Mucosa of rectum (tissue), 2 donors: ENCODE data around the gene ADAM12.

Experiments
- H3K27ac ChIP-seq, 2 donors: one replicate each; pipeline ENCODE4 v1.7.0; 2013; ENCODE audit warnings: inconsistent platforms in 2 of 2, low read depth in 2 of 2, low read length in 2 of 2
- H3K27me3 ChIP-seq, 2 donors: one replicate each; pipeline ENCODE4 v1.7.0; 2013; ENCODE audit warnings: low read length in 2 of 2; ENCODE audit not compliant: control insufficient read depth in 2 of 2, insufficient read depth in 2 of 2
- H3K36me3 ChIP-seq, 2 donors: one replicate each; pipeline ENCODE4 v1.7.0; 2013; ENCODE audit warnings: low read length in 2 of 2; ENCODE audit not compliant: control insufficient read depth in 2 of 2, insufficient read depth in 2 of 2
- H3K4me1 ChIP-seq, 2 donors: one replicate each; pipeline ENCODE4 v1.7.0; 2013; ENCODE audit warnings: low read length in 2 of 2, mild to moderate bottlenecking in 1 of 2; ENCODE audit not compliant: control insufficient read depth in 2 of 2, insufficient read depth in 2 of 2
- H3K4me3 ChIP-seq, 2 donors: one replicate each; pipeline ENCODE4 v1.7.0; 2013; ENCODE audit warnings: low read length in 2 of 2
- H3K9ac ChIP-seq, 2 donors: one replicate each; pipeline ENCODE4 v1.7.0; 2013; ENCODE audit warnings: low read length in 2 of 2, low read depth in 1 of 2, mild to moderate bottlenecking in 1 of 2
- H3K9me3 ChIP-seq, 2 donors: one replicate each; pipeline ENCODE4 v1.7.0; 2013; ENCODE audit warnings: low read length in 2 of 2; ENCODE audit not compliant: control insufficient read depth in 2 of 2
- donor health status: healthy.
- donor health status: Normal muscosa, but diverticular disease.

Gene ADAM12

DNA sequence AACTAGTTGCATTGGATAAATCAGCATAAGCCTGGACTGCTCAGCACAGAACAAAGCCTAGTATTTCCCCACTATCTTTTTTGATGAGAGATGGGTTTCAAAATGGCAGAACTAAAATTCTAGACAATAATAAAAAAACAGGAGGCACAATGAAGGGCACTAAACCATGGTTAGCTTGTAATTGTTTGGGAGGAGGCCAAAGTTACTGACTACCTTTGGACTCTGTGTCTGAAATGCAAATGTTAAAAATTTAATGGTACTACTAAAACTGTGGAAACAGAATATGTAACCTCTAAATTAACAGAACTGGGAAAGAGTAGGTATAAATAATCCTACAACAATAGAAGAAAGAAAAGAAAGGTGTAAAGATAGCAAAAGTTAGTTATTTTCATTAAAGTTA is 13.0 kb downstream of the ADAM12 start:
- H3K27ac ChIP-seq = no peak overlapping the region
- H3K9me3 ChIP-seq = no peaks in the 10 kb centered on the region
- no peaks in the 10 kb centered on the region for H3K27me3 ChIP-seq
- no peaks in the 10 kb centered on the region for H3K36me3 ChIP-seq
- H3K4me3 ChIP-seq = no peak overlapping the region
- peaks cover 22 to 43% of the 10 kb centered on the region in 2 donors for H3K4me1 ChIP-seq
- H3K9ac ChIP-seq = no peak overlapping the region

DNA sequence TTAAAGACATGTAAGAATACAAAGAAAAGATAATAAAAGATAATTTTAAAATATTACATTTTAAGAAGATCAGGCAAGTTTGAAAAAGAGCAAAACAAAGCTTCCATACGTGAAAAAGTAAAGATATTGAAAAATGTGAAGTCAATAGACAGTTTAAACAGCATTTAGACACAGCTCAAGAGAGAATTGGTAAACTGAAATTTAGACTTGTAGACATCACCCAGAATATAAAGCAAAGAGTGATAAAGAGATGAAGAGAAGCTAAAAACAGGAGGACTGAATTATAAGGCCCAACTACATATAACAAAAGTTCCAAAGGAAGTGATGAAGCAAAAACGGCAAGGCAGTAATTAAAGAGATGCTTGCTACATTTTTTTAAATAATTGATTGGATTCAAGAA is 13.8 kb downstream of the ADAM12 start:
- Histone ChIP-seq H3K4me1 (peaks cover 22 to 45% of the 10 kb centered on the region in 2 donors), H3K4me3 (no peak overlapping the region), H3K9ac (no peak overlapping the region), H3K36me3 (no peaks in the 10 kb centered on the region), H3K27ac (no peak overlapping the region), H3K27me3 (no peaks in the 10 kb centered on the region), H3K9me3 (no peaks in the 10 kb centered on the region)

DNA sequence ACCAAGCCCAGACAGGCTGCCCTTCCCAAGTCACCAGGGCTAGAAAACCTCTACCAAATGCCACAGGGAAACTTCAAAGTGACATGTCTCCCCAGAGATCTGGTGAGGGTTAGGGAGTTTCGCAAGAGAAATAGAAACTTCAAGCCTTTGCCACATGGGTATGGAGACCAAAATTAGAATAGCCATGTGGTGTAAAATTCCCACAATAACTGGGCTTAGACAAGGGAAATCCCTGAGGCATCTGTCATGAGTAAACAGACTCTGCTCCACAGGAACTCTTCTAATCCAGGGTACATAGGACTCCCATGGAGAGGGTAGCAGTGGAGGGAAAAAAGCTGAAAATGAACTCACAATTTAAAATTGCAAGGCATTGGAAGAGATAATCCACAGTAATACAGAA is 14.3 kb downstream of the ADAM12 start:
- Histone ChIP-seq H3K27me3 (no peaks in the 10 kb centered on the region), H3K4me1 (peaks cover 22 to 45% of the 10 kb centered on the region in 2 donors), H3K4me3 (no peak overlapping the region), H3K36me3 (no peaks in the 10 kb centered on the region), H3K9ac (no peak overlapping the region), H3K27ac (peak overlapping the region in 1 of 2 donors; percentile 70), H3K9me3 (no peaks in the 10 kb centered on the region)

DNA sequence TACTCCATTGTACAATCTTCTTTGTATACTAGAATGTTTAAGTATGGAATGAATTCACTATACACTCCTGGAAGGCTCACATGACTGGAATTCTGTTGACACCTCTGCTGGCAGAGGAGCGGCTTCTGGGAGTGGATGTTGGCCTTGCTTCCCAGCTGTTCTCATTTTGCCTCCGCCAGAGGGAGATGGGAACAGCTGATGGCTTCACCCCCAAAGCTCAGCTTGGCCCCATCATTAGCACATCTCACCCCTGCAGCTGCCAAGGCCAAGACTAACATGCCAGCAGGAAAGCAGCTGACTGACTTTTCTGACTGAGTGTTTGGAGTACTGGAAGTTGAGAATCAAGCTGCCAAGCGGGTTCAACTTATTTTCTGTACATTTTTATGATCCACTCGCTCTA is 15.1 kb downstream of the ADAM12 start:
- peak overlapping the region in 1 of 2 donors; percentile 70 for H3K27ac ChIP-seq
- no peaks in the 10 kb centered on the region for H3K27me3 ChIP-seq
- no peaks in the 10 kb centered on the region for H3K9me3 ChIP-seq
- no peaks in the 10 kb centered on the region for H3K36me3 ChIP-seq
- H3K9ac ChIP-seq = no peak overlapping the region
- peaks cover 22 to 45% of the 10 kb centered on the region in 2 donors for H3K4me1 ChIP-seq
- H3K4me3 ChIP-seq = no peak overlapping the region

DNA sequence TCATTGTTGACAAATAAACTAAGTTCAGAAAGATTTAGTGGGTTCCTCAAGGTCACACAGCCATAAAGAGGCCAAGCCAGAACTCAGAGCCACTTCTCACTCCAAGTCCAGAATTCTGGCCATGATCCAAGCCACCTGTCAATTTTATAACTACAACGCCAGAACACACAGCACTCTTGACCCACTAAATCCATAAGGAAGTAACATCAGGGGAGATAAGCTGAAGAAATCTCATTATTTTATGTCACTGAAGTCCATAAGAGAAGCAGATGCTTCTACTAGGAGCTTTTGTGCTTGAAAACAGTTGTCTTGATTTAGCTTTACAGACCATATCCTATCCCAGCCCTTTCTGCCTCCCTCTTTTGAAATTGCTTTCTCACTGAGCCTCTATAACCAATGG is 15.9 kb downstream of the ADAM12 start:
- peak overlapping the region in 1 of 2 donors; percentile 32 for H3K4me3 ChIP-seq
- no peaks in the 10 kb centered on the region for H3K36me3 ChIP-seq
- H3K27ac ChIP-seq = peak overlapping the region; percentile 44 to 70
- H3K9me3 ChIP-seq = no peaks in the 10 kb centered on the region
- H3K27me3 ChIP-seq = no peaks in the 10 kb centered on the region
- peaks cover 22 to 45% of the 10 kb centered on the region in 2 donors for H3K4me1 ChIP-seq
- H3K9ac ChIP-seq = no peak overlapping the region

DNA sequence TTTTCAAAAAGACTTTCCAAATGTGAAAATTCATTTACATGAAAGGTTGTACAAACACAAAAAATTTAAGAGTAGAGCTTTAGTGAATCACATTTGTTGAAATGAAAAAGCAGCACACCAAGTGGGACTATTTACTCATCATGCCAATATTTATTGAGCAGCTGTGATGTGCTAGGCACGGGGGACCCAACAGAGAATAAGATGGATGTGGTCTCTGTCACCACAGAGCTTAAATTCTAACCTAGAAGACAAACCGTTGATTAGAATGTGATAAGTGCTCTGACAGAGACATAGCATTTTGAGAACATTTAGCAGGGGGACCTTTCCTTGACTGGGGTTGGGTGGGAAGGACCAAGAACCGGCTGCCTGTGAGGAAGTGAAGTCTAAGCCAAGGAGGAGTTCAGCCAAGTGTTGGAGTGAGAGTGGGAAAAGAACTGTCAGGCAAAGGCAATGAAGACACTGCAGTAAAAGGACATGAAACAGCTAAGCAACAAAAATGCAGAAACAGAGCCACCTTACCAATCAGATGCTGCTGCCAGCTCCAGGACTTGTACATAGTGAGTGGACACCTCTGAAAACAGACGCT is 19.1 kb downstream of the ADAM12 start:
- H3K27ac ChIP-seq = no peak overlapping the region
- no peaks in the 10 kb centered on the region for H3K9me3 ChIP-seq
- H3K4me1 ChIP-seq = peaks cover 17 to 29% of the 10 kb centered on the region in 2 donors
- H3K9ac ChIP-seq = no peak overlapping the region
- H3K4me3 ChIP-seq = no peak overlapping the region
- H3K27me3 ChIP-seq = no peaks in the 10 kb centered on the region
- H3K36me3 ChIP-seq = no peaks in the 10 kb centered on the region

DNA sequence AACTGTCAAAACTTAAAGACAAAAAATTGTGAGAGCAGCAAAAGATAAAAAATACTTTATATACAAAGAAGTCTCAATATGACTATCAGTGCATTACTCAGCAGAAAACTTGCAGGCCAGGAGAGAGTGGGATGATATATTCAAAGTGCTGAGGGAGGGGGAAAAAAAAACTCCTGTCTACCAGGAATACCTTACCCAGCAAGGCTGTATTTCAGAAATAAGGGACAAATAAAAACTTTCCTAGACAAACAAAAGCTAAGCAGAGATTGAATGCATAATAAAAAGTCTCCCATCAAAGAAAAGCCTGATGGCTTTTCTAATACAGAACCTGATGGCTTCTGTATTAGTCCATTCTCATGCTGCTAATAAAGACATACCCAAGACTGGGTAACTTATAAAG is 31.1 kb downstream of the ADAM12 start:
- no peaks in the 10 kb centered on the region for H3K36me3 ChIP-seq
- H3K27me3 ChIP-seq = peaks cover 0 to 2% of the 10 kb centered on the region in 2 donors
- H3K27ac ChIP-seq = no peak overlapping the region
- no peaks in the 10 kb centered on the region for H3K4me1 ChIP-seq
- H3K4me3 ChIP-seq = no peak overlapping the region
- no peak overlapping the region for H3K9ac ChIP-seq
- H3K9me3 ChIP-seq = peaks cover 0 to 3% of the 10 kb centered on the region in 2 donors

DNA sequence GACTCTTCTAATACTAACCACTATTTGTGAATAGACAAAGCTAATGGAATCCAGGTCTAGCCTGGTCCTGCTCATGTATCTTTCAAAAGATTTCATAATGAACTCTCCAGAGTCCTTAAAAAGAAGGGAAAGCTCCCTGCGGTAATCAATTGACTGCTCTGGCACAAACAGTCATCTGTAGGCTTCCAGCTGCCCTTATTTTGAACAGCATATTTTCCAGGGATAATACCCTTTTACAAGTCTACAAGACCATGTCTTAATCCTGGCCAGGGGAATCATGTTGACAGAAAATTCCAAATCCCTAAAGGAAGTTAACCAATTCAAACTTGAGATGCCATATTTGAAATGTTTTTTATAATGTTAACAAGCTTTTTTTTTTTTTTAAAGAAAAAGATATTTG is 34.6 kb downstream of the ADAM12 start:
- H3K9me3 ChIP-seq = peaks cover 0 to 3% of the 10 kb centered on the region in 2 donors
- H3K4me3 ChIP-seq = no peak overlapping the region
- no peaks in the 10 kb centered on the region for H3K4me1 ChIP-seq
- no peak overlapping the region for H3K27ac ChIP-seq
- peaks cover 0 to 2% of the 10 kb centered on the region in 2 donors for H3K27me3 ChIP-seq
- no peak overlapping the region for H3K9ac ChIP-seq
- no peaks in the 10 kb centered on the region for H3K36me3 ChIP-seq

DNA sequence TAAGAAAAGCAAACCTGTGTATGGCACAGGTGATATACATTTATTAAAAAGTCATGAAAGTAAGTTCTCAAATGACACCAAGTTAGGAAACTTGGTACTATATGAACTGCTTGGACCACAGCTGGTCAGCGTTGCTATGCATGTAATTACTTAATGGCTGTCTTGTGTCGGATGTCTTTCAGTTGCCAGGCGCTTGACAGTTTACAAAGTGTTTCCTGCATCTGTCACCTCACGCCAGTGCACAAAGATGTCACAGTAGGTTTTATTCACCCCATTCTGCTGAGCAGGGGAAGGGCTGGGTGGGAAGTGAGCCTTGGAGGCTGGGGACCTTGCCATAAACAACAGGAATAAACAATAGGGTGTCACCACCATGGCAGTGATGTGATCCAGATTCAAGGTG is 35.8 kb downstream of the ADAM12 start:
- H3K4me1 ChIP-seq = no peaks in the 10 kb centered on the region
- H3K36me3 ChIP-seq = no peaks in the 10 kb centered on the region
- no peak overlapping the region for H3K27ac ChIP-seq
- peaks cover 0 to 2% of the 10 kb centered on the region in 2 donors for H3K27me3 ChIP-seq
- H3K4me3 ChIP-seq = no peak overlapping the region
- peaks cover 0 to 3% of the 10 kb centered on the region in 2 donors for H3K9me3 ChIP-seq
- H3K9ac ChIP-seq = no peak overlapping the region

DNA sequence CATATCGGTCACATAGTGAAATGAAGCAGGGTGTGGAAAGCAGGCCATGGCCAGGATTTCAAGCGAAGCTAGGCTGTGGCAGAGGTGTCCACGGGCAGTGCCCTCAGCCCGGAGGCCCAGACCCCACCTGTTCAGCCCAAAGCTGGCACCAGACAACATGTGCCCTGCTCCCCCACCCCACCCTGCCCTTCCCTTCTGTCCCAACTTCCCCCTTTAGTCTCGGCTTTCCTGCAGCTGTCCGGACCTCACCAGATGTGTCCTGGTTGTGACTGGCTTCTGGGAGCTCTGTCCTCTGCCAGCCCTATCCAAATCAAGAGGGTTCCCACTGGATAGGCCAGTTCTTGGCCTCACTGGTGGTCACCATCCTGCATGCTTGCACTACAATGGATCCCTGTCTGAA is 37.3 kb downstream of the ADAM12 start:
- Histone ChIP-seq H3K9ac (no peak overlapping the region), H3K4me3 (no peak overlapping the region), H3K4me1 (no peaks in the 10 kb centered on the region), H3K36me3 (no peaks in the 10 kb centered on the region), H3K9me3 (no peaks in the 10 kb centered on the region), H3K27me3 (peaks cover 0 to 2% of the 10 kb centered on the region in 2 donors), H3K27ac (no peak overlapping the region)
